Endothelial cell of umbilical vein (primary cell): Measurements from ENCODE around the gene KRT84. TPM values are rescaled to one million over a fixed set of nuclear protein-coding genes. Genes with fewer than 3 reads are reported as not detected.

ENCODE experiments used
- BruUV-seq: library from RNA; stranded (reverse); fragments of 400-500 nt; replicated peaks from 2 replicates; lab custom pipeline; 2021; lab: Mats Ljungman, UMichigan
- CTCF ChIA-PET: fragments of 300-600, 350-600 bp; sonication (Branson Sonifier 250); formaldehyde crosslinking; loops from one replicate; lab custom pipeline; 2021; ENCODE audit warnings: antibody characterized with exemption, inconsistent platforms; lab: Charles Lee
- POLR2A ChIA-PET: fragments of 300-600, 350-600 bp; sonication (Branson Sonifier 250); formaldehyde crosslinking; loops from one replicate; lab custom pipeline; 2021; ENCODE audit warnings: antibody characterized with exemption, inconsistent platforms; lab: Charles Lee
- DNase-seq: peaks from one replicate; pipeline ENCODE4 v3.0.0-alpha.2; 2011; ENCODE audit warnings: low read depth, low spot score
- FAIRE-seq: peaks from 2 replicates; lab custom pipeline; 2011; peaks lifted over from hg19 to GRCh38; lab: Jason Lieb, UNC
- H2AFZ ChIP-seq: 2 replicates; pipeline ENCODE4 v1.6.0; 2012; ENCODE audit warnings: low read depth, low read length, control low read depth, inconsistent platforms
- H3K27ac ChIP-seq: 2 replicates; pipeline ENCODE4 v1.5.1; 2011; ENCODE audit warnings: low read depth, mild to moderate bottlenecking, control low read depth, low read length, moderate library complexity; ENCODE audit not compliant: insufficient read depth
- H3K27me3 ChIP-seq, 2 experiments: 2 replicates each; pipeline versions ENCODE4 v1.6.0 to v1.6.1; 2011; ENCODE audit warnings: low read length in 2 of 2, mixed read lengths in 1 of 2; ENCODE audit not compliant: control insufficient read depth in 2 of 2, insufficient read depth in 2 of 2
- H3K36me3 ChIP-seq, 2 experiments: 2 replicates in 1 of 2; 3 replicates in 1 of 2; pipeline ENCODE4 v1.5.1; 2011; ENCODE audit warnings: low read length in 2 of 2, mild to moderate bottlenecking in 1 of 2, moderate library complexity in 1 of 2; ENCODE audit not compliant: control insufficient read depth in 2 of 2, insufficient read depth in 2 of 2; ENCODE audit errors: extremely low read depth in 1 of 2
- H3K4me1 ChIP-seq: 3 replicates; pipeline ENCODE4 v1.5.1; 2011; ENCODE audit warnings: mild to moderate bottlenecking, low read length; ENCODE audit not compliant: control insufficient read depth, insufficient read depth; ENCODE audit errors: extremely low read depth
- H3K4me2 ChIP-seq: 2 replicates; pipeline ENCODE4 v1.6.1; 2011; ENCODE audit warnings: low read length, control low read depth, mixed read lengths; ENCODE audit not compliant: insufficient read depth
- H3K4me3 ChIP-seq, 3 experiments: fragments of 200-600 bp in 1 of 3; sonication (generic), shearing (Covaris generic) in 1 of 3; replicated peaks in 1 of 3; 2 replicates each; pipeline ENCODE4 v1.5.1; 2011 to 2016; ENCODE audit warnings: control low read depth in 3 of 3, low read length in 3 of 3, mild to moderate bottlenecking in 2 of 3, inconsistent platforms in 1 of 3, low read depth in 1 of 3, moderate library complexity in 1 of 3; ENCODE audit not compliant: insufficient read depth in 1 of 3
- H3K79me2 ChIP-seq: 2 replicates; pipeline ENCODE4 v1.6.0; 2012; ENCODE audit warnings: low read length, inconsistent platforms; ENCODE audit not compliant: control insufficient read depth, insufficient read depth
- H3K9ac ChIP-seq: replicated peaks from 2 replicates; pipeline ENCODE3; 2011; ENCODE audit warnings: low read length, control low read depth; ENCODE audit not compliant: insufficient read depth; ENCODE audit errors: extremely low read depth
- H3K9me1 ChIP-seq: replicated peaks from 3 replicates; pipeline ENCODE4 v1.6.0; 2011; ENCODE audit warnings: mild to moderate bottlenecking, low read length; ENCODE audit not compliant: control insufficient read depth, insufficient read depth; ENCODE audit errors: extremely low read depth
- H3K9me3 ChIP-seq: replicated peaks from 2 replicates; pipeline ENCODE4 v1.5.1; 2012; ENCODE audit warnings: low read length, inconsistent platforms; ENCODE audit not compliant: control insufficient read depth, insufficient read depth
- H4K20me1 ChIP-seq: replicated peaks from 2 replicates; pipeline ENCODE3; 2011; ENCODE audit warnings: mild to moderate bottlenecking, low read length; ENCODE audit not compliant: control insufficient read depth, insufficient read depth; ENCODE audit errors: extremely low read depth
- EZH2 ChIP-seq: IDR thresholded peaks from 2 replicates; pipeline ENCODE4 v1.6.1; 2012; ENCODE audit warnings: borderline replicate concordance, low read depth, mild to moderate bottlenecking, moderate library complexity, low read length, inconsistent platforms; ENCODE audit not compliant: severe bottlenecking
- FOS ChIP-seq: IDR thresholded peaks from 2 replicates; pipeline ENCODE4 v1.6.1; 2011; ENCODE audit warnings: mild to moderate bottlenecking, low read length, moderate library complexity, borderline replicate concordance; ENCODE audit not compliant: insufficient read depth
- GATA2 ChIP-seq: IDR thresholded peaks from 2 replicates; pipeline ENCODE4 v1.7.0; 2011; ENCODE audit warnings: low read depth, mild to moderate bottlenecking, moderate library complexity, mixed read lengths, low read length; ENCODE audit not compliant: insufficient read length, insufficient read depth
- JUN ChIP-seq: IDR thresholded peaks from 2 replicates; pipeline ENCODE4 v1.6.1; 2011; ENCODE audit warnings: borderline replicate concordance, low read depth; ENCODE audit not compliant: insufficient read length, insufficient read depth
- MYC ChIP-seq: IDR thresholded peaks from one replicate; pipeline ENCODE4 v1.6.1; 2011; ENCODE audit warnings: mild to moderate bottlenecking, low read depth, low read length
- POLR2A ChIP-seq: IDR thresholded peaks from 2 replicates; pipeline ENCODE4 v1.6.1; 2012; ENCODE audit warnings: low read depth, mild to moderate bottlenecking, control low read depth, low read length
- POLR2AphosphoS5 ChIP-seq: IDR thresholded peaks from 2 replicates; pipeline ENCODE4 v1.6.1; 2012; ENCODE audit warnings: low read depth, mild to moderate bottlenecking, control low read depth, low read length, moderate library complexity; ENCODE audit not compliant: insufficient read depth
- dilution Hi-C: fragments of 300-500 bp; cut with MboI; formaldehyde crosslinking; loops from one replicate; pipeline ENCODE4 v1.15.0; 2019; ENCODE audit warnings: low sequenced_read_pairs; ENCODE audit not compliant: extremely low pct_ligation_motif_present
- intact Hi-C: fragments of 100-400 bp; cut with micrococcal nuclease; formaldehyde crosslinking; loops from one replicate; pipeline ENCODE4 v1.10.0; 2022
- polyA plus RNA-seq, 4 experiments: library from polyadenylated mRNA; depleted of rRNA in 3 of 4; stranded (reverse) in 3 of 4; unstranded in 1 of 4; fragments of >200 nt; gene quantifications; 2 replicates each; pipeline versions ENCODE4 v1.2.1 to v1.2.3, GENCODE V29; 2011 to 2012; ENCODE audit warnings: missing spikeins in 1 of 4
- total RNA-seq: library from RNA; stranded (reverse); gene quantifications from 2 replicates; pipeline ENCODE4 v1.2.3, GENCODE V29; 2021
- TF ChIP-seq, protein P1 (sequence below): IDR thresholded peaks from 2 replicates; pipeline ENCODE4 v1.6.1; 2011; ENCODE audit not compliant: insufficient read depth, insufficient read length
- TF ChIP-seq, protein P2 (sequence below), 2 donors: IDR thresholded peaks; 1 replicate in 1 of 2; 2 replicates in 1 of 2; pipeline ENCODE4 v1.5.1; 2011; ENCODE audit warnings: low read length in 2 of 2, mild to moderate bottlenecking in 2 of 2, moderate library complexity in 2 of 2, control low read depth in 1 of 2, inconsistent platforms in 1 of 2, low read depth in 1 of 2; ENCODE audit not compliant: insufficient read depth in 1 of 2; ENCODE audit errors: extremely low read depth in 1 of 2

Gene KRT84
- total and polyA plus RNA-seq, 2 donors (not counting 3 experiments of a cell fraction or from before 2014, with no cell fraction given): not detected

DNA sequence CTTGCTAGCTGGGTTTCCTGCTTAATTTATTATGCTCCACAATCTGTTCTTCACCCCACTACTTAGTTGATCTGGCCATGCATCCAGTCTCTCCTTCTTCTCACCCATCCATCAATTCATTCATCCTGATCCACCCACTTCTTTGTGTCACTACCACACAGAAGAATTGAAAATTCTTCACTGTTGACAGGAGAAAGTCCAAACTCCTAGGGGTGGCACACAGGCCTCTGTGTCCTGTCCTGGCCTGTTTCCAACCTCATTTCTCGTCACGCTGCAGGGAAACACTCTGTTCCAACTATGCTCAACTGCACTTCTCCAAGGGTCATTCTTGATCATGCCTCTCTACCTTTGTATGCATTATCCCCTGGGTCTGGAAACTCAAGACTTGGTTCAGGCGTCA is 53.6 kb downstream of the KRT84 start:
- ChIA-PET CTCF (interaction anchor here (0.6 to 1.5 kb wide), 4 partner anchors 53 to 176 kb away, joined by 3 to 4 read pairs (median 3); no protein-coding TSS in a partner anchor), POLR2A (no interaction called here)
- TF ChIP-seq JUN (no peak), GATA2 (no peak), POLR2A (no peak), EZH2 (no peak), POLR2AphosphoS5 (no peak), MYC (no peak)
- no peak for DNase-seq
- Histone ChIP-seq H3K27me3 (peaks cover 17 to 20% of the 10 kb centered on the region in 2 experiments), H3K9me1 (no peaks in the 10 kb centered on the region), H3K4me2 (no peak overlapping the region), H3K9me3 (no peaks in the 10 kb centered on the region), H3K4me1 (no peaks in the 10 kb centered on the region), H3K27ac (no peak overlapping the region), H3K36me3 (no peaks in the 10 kb centered on the region), H4K20me1 (no peaks in the 10 kb centered on the region), H3K79me2 (no peaks in the 10 kb centered on the region), H3K4me3 (no peak overlapping the region), H2AFZ (no peak overlapping the region), H3K9ac (no peak overlapping the region)
- FAIRE-seq: no peak
- no TSS peak for BruUV-seq
- dilution Hi-C loops (no loop called here), intact Hi-C loops (loop anchor here (1.0 kb wide), 1 partner anchor 36 kb away; no protein-coding TSS in a partner anchor)

- ChIA-PET CTCF (interaction anchor here (0.8 to 1.5 kb wide), 4 partner anchors 52 to 175 kb away, joined by 3 to 4 read pairs (median 4); no protein-coding TSS in a partner anchor), POLR2A (no interaction called here)
- Histone ChIP-seq H3K4me3 (no peak overlapping the region), H3K79me2 (no peaks in the 10 kb centered on the region), H3K27me3 (peaks cover 24 to 25% of the 10 kb centered on the region in 2 experiments), H3K9ac (no peak overlapping the region), H3K9me3 (no peaks in the 10 kb centered on the region), H4K20me1 (no peaks in the 10 kb centered on the region), H3K27ac (no peak overlapping the region), H2AFZ (no peak overlapping the region), H3K9me1 (no peaks in the 10 kb centered on the region), H3K4me1 (no peaks in the 10 kb centered on the region), H3K36me3 (no peaks in the 10 kb centered on the region), H3K4me2 (no peak overlapping the region)
- no peak for FAIRE-seq
- BruUV-seq: no TSS peak
- intact Hi-C loops (no loop called here), dilution Hi-C loops (no loop called here)
- no peak for DNase-seq
- no peak for TF ChIP-seq POLR2A
- TF ChIP-seq FOS: no peak
- TF ChIP-seq, protein P1, sequence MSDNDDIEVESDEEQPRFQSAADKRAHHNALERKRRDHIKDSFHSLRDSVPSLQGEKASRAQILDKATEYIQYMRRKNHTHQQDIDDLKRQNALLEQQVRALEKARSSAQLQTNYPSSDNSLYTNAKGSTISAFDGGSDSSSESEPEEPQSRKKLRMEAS: no peak
- no peak for TF ChIP-seq POLR2AphosphoS5
- TF ChIP-seq EZH2: no peak
- no peak for TF ChIP-seq JUN
- TF ChIP-seq, protein P2, sequence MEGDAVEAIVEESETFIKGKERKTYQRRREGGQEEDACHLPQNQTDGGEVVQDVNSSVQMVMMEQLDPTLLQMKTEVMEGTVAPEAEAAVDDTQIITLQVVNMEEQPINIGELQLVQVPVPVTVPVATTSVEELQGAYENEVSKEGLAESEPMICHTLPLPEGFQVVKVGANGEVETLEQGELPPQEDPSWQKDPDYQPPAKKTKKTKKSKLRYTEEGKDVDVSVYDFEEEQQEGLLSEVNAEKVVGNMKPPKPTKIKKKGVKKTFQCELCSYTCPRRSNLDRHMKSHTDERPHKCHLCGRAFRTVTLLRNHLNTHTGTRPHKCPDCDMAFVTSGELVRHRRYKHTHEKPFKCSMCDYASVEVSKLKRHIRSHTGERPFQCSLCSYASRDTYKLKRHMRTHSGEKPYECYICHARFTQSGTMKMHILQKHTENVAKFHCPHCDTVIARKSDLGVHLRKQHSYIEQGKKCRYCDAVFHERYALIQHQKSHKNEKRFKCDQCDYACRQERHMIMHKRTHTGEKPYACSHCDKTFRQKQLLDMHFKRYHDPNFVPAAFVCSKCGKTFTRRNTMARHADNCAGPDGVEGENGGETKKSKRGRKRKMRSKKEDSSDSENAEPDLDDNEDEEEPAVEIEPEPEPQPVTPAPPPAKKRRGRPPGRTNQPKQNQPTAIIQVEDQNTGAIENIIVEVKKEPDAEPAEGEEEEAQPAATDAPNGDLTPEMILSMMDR (IDR thresholded peaks at IDR 0.05; ENCODE audit: extremely low read depth in 1 of 2, insufficient read depth in 1 of 2, low read depth in 1 of 2, low read length in 2 of 2): no peak
- TF ChIP-seq GATA2: no peak
- no peak for TF ChIP-seq MYC
Measured at GRCh38 chr12:52331039-52331438, 54.4 kb downstream of the KRT84 start.
